Tibial artery (tissue), 4 donors: Measurements from ENCODE around the gene SF3B1.

Experiments
- DNase-seq, 2 donors: peaks; one replicate each; pipeline ENCODE4 v3.0.0-alpha.2; 2019
- H3K27ac ChIP-seq, 2 donors: fragments of 200-600 bp; sonication (generic) in 1 of 2; 1 replicate in 1 of 2; 2 replicates in 1 of 2; pipeline ENCODE4 v1.5.1; 2018 to 2019; ENCODE audit warnings: mild to moderate bottlenecking in 1 of 2
- H3K27me3 ChIP-seq, 2 donors: fragments of 200-600 bp; sonication (generic) in 1 of 2; one replicate each; pipeline versions ENCODE4 v1.5.1 to v1.6.0; 2016 to 2019
- H3K36me3 ChIP-seq, 3 donors: fragments of 200-600 bp; sonication (generic) in 2 of 3; one replicate each; pipeline ENCODE4 v1.5.1; 2016 to 2019; ENCODE audit warnings: mild to moderate bottlenecking in 2 of 3
- H3K4me1 ChIP-seq, 4 donors: fragments of 200-600 bp; sonication (generic) in 2 of 4; 1 replicate in 3 of 4; 2 replicates in 1 of 4; pipeline ENCODE4 v1.5.1; 2016 to 2019
- H3K4me3 ChIP-seq, 2 donors: fragments of 200-600 bp; sonication (generic) in 1 of 2; 1 replicate in 1 of 2; 2 replicates in 1 of 2; pipeline ENCODE4 v1.5.1; 2018 to 2019; ENCODE audit warnings: mild to moderate bottlenecking in 2 of 2
- H3K9me3 ChIP-seq, 3 donors: fragments of 200-600 bp; sonication (generic) in 1 of 3; one replicate each; pipeline ENCODE4 v1.5.1; 2016 to 2019
- intact Hi-C: fragments of 100-400 bp; cut with DNase I; formaldehyde crosslinking; loops from one replicate; pipeline ENCODE4 v1.15.0; 2023; ENCODE audit warnings: low total_unique reads
- TF ChIP-seq, protein P1 (sequence below), 2 experiments: fragments of 200-600 bp in 1 of 2; fragments of 450-650 bp in 1 of 2; IDR thresholded peaks; one replicate each; pipeline ENCODE4 v1.5.1; 2017 to 2019; ENCODE audit warnings: antibody characterized with exemption in 2 of 2, mild to moderate bottlenecking in 1 of 2, moderate library complexity in 1 of 2

SF3B1 gene

GRCh38 chr2:197399887-197400540, 34.8 kb downstream of the SF3B1 start:
- Histone ChIP-seq H3K36me3 (peaks cover 98 to 100% (median 98%) of the 10 kb centered on the region in 3 donors), H3K27me3 (no peaks in the 10 kb centered on the region)

GRCh38 chr2:197398913-197399312, 35.9 kb downstream of the SF3B1 start:
- Histone ChIP-seq H3K9me3 (no peaks in the 10 kb centered on the region), H3K36me3 (peaks cover 98 to 100% (median 98%) of the 10 kb centered on the region in 3 donors), H3K4me1 (no peaks in the 10 kb centered on the region), H3K4me3 (no peak overlapping the region), H3K27ac (no peak overlapping the region), H3K27me3 (no peaks in the 10 kb centered on the region)
- TF ChIP-seq, protein P1, sequence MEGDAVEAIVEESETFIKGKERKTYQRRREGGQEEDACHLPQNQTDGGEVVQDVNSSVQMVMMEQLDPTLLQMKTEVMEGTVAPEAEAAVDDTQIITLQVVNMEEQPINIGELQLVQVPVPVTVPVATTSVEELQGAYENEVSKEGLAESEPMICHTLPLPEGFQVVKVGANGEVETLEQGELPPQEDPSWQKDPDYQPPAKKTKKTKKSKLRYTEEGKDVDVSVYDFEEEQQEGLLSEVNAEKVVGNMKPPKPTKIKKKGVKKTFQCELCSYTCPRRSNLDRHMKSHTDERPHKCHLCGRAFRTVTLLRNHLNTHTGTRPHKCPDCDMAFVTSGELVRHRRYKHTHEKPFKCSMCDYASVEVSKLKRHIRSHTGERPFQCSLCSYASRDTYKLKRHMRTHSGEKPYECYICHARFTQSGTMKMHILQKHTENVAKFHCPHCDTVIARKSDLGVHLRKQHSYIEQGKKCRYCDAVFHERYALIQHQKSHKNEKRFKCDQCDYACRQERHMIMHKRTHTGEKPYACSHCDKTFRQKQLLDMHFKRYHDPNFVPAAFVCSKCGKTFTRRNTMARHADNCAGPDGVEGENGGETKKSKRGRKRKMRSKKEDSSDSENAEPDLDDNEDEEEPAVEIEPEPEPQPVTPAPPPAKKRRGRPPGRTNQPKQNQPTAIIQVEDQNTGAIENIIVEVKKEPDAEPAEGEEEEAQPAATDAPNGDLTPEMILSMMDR (IDR thresholded peaks at IDR 0.05), result no peak
- no peak for DNase-seq
- intact Hi-C loops, result loop anchor here (10.0 kb wide), 1 partner anchor 604 kb away; the partner anchor contains the start of gene GTF3C3

More at GRCh38 chr2:197399887-197400540, 34.8 kb downstream of the SF3B1 start:
- intact Hi-C loops, result loop anchor here (10.0 kb wide), 1 partner anchor 605 kb away; the partner anchor contains the start of gene GTF3C3
- Histone ChIP-seq H3K4me3 (no peak overlapping the region), H3K4me1 (no peaks in the 10 kb centered on the region), H3K27ac (no peak overlapping the region), H3K9me3 (no peaks in the 10 kb centered on the region)
- TF ChIP-seq, protein P1 (IDR thresholded peaks at IDR 0.05), result no peak
- no peak for DNase-seq

GRCh38 chr2:197391220-197391717, 43.6 kb downstream of the SF3B1 start:
- intact Hi-C loops, result loop anchor here (10.0 kb wide), 1 partner anchor 596 kb away; the partner anchor contains the start of gene GTF3C3
- TF ChIP-seq, protein P1 (IDR thresholded peaks at IDR 0.05), result no peak
- Histone ChIP-seq H3K9me3 (no peaks in the 10 kb centered on the region), H3K4me1 (no peaks in the 10 kb centered on the region), H3K4me3 (no peak overlapping the region), H3K36me3 (peaks cover 50 to 58% (median 58%) of the 10 kb centered on the region in 3 donors), H3K27ac (no peak overlapping the region), H3K27me3 (no peaks in the 10 kb centered on the region)
- DNase-seq, result no peak

- H3K27ac ChIP-seq, result no peak overlapping the region
- DNase-seq, result no peak
- intact Hi-C loops, result no loop called here
Measured at GRCh38 chr2:197388866-197389587, 45.8 kb downstream of the SF3B1 start.

GRCh38 chr2:197387179-197387578, 47.6 kb downstream of the SF3B1 start:
- Histone ChIP-seq H3K9me3 (no peaks in the 10 kb centered on the region), H3K36me3 (peaks cover 12 to 18% (median 17%) of the 10 kb centered on the region in 3 donors), H3K4me1 (no peaks in the 10 kb centered on the region), H3K27ac (no peak overlapping the region), H3K27me3 (no peaks in the 10 kb centered on the region), H3K4me3 (no peak overlapping the region)
- intact Hi-C loops, result no loop called here
- DNase-seq, result no peak
- TF ChIP-seq, protein P1 (IDR thresholded peaks at IDR 0.05), result no peak

More at GRCh38 chr2:197388866-197389587, 45.8 kb downstream of the SF3B1 start:
- peaks cover 29 to 36% (median 36%) of the 10 kb centered on the region in 3 donors for H3K36me3 ChIP-seq
- TF ChIP-seq, protein P1 (IDR thresholded peaks at IDR 0.05), result no peak
- no peaks in the 10 kb centered on the region for H3K9me3 ChIP-seq
- no peaks in the 10 kb centered on the region for H3K4me1 ChIP-seq
- H3K27me3 ChIP-seq, result no peaks in the 10 kb centered on the region
- H3K4me3 ChIP-seq, result no peak overlapping the region
